RWPE2 (cell line): ENCODE data around the gene PID1.

Experiments used
- ATAC-seq: fragments of 200-7000 bp; cut with Tn5 transposase; 3 replicates; pipeline ENCODE4 v1.9.1; 2021; ENCODE audit warnings: low read depth
- DNase-seq: peaks from one replicate; pipeline ENCODE4 v3.0.0-alpha.2; 2020; ENCODE audit warnings: low spot score
- H3K27ac ChIP-seq: fragments of 450-650 bp; 2 replicates; pipeline ENCODE4 v1.5.1; 2017; ENCODE audit warnings: mild to moderate bottlenecking; ENCODE audit not compliant: poor library complexity, severe bottlenecking
- H3K27me3 ChIP-seq: fragments of 250-450 bp; sonication (Bioruptor Pico); 2 replicates; pipeline ENCODE4 v1.5.1; 2021; ENCODE audit warnings: mild to moderate bottlenecking, moderate library complexity; ENCODE audit not compliant: insufficient read depth, poor library complexity, severe bottlenecking
- H3K36me3 ChIP-seq: fragments of 250-450 bp; sonication (Bioruptor Pico); 2 replicates; pipeline ENCODE4 v1.5.1; 2020; ENCODE audit warnings: low read depth, mild to moderate bottlenecking, moderate library complexity
- H3K4me1 ChIP-seq: fragments of 250-450 bp; sonication (Bioruptor Pico); 2 replicates; pipeline ENCODE4 v1.5.1; 2021; ENCODE audit warnings: mild to moderate bottlenecking, moderate library complexity; ENCODE audit not compliant: insufficient read depth, poor library complexity, severe bottlenecking
- H3K4me3 ChIP-seq: fragments of 250-450 bp; sonication (Bioruptor Pico); 2 replicates; pipeline ENCODE4 v1.5.1; 2021; ENCODE audit warnings: mild to moderate bottlenecking, moderate library complexity; ENCODE audit not compliant: severe bottlenecking
- H3K9me3 ChIP-seq: fragments of 250-450 bp; sonication (Bioruptor Pico); 2 replicates; pipeline ENCODE4 v1.5.1; 2021; ENCODE audit warnings: mild to moderate bottlenecking, moderate library complexity; ENCODE audit not compliant: severe bottlenecking
- TF ChIP-seq, protein P1 (sequence below): fragments of 450-650 bp; IDR thresholded peaks from one replicate; pipeline ENCODE4 v1.5.1; 2017; ENCODE audit warnings: mild to moderate bottlenecking, moderate library complexity; ENCODE audit not compliant: poor library complexity, severe bottlenecking

The PID1 gene

DNA sequence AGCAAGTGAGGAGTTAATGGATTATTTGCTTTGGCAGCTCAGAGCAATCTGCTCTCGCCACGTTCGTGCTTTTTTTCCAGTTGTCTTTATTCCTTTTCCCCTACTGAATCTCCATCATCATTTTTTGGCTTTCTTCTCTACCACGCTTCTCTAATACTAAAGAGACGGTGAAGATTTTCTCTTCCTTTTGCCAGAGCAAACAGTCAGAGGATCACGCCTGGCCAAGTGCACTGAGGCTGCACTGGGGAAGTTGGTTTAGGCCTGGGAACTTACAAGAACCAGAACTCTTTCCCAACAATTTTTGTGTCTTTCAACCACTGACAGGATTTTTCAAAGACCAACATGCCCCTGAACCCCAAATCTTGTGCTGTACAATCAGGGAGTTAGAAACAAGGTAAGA, 172.3 kb downstream of the PID1 start:
- no peaks in the 10 kb centered on the region for H3K27me3 ChIP-seq
- H3K4me3 ChIP-seq = no peak overlapping the region
- H3K36me3 ChIP-seq = no peaks in the 10 kb centered on the region
- DNase-seq (no peak), ATAC-seq (no peak)
- no peak overlapping the region for H3K27ac ChIP-seq
- H3K4me1 ChIP-seq = no peaks in the 10 kb centered on the region
- H3K9me3 ChIP-seq = no peaks in the 10 kb centered on the region
- TF ChIP-seq, protein P1, sequence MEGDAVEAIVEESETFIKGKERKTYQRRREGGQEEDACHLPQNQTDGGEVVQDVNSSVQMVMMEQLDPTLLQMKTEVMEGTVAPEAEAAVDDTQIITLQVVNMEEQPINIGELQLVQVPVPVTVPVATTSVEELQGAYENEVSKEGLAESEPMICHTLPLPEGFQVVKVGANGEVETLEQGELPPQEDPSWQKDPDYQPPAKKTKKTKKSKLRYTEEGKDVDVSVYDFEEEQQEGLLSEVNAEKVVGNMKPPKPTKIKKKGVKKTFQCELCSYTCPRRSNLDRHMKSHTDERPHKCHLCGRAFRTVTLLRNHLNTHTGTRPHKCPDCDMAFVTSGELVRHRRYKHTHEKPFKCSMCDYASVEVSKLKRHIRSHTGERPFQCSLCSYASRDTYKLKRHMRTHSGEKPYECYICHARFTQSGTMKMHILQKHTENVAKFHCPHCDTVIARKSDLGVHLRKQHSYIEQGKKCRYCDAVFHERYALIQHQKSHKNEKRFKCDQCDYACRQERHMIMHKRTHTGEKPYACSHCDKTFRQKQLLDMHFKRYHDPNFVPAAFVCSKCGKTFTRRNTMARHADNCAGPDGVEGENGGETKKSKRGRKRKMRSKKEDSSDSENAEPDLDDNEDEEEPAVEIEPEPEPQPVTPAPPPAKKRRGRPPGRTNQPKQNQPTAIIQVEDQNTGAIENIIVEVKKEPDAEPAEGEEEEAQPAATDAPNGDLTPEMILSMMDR = no peak

DNA sequence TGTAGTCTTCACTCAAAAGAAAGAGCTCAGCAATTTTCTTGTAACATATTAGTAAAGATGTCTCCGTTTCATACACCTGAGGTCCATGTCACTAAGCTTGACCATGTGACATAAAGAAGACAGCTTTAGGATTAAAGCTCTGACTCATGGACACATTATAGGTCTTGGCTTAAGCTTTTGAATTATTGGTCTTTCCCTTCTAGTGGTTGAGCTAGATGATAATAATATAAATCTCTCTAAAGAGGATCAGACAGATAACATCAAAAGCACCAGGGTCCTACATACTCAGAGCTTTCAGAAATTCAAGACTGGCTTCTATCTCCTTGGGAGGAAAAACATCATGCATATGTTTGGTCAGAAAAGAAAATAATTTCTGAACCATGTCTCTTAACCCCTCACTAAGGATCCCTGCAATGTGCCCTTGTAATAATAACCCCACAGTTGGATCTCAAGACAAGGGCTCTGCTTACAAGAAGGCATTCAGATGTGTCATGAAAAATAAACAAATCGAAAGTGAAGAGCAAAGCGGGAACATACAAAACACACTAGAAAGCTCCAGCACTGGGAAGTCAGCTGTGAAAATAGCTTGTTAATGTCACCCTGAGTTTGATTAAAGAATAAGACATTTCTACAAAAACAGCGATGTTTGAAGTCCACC, 174.5 kb downstream of the PID1 start:
- TF ChIP-seq, protein P1 = no peak
- H3K4me3 ChIP-seq = no peak overlapping the region
- no peak overlapping the region for H3K27ac ChIP-seq
- no peaks in the 10 kb centered on the region for H3K36me3 ChIP-seq
- no peaks in the 10 kb centered on the region for H3K27me3 ChIP-seq
- H3K4me1 ChIP-seq = no peaks in the 10 kb centered on the region
- DNase-seq (no peak), ATAC-seq (no peak)
- no peaks in the 10 kb centered on the region for H3K9me3 ChIP-seq

DNA sequence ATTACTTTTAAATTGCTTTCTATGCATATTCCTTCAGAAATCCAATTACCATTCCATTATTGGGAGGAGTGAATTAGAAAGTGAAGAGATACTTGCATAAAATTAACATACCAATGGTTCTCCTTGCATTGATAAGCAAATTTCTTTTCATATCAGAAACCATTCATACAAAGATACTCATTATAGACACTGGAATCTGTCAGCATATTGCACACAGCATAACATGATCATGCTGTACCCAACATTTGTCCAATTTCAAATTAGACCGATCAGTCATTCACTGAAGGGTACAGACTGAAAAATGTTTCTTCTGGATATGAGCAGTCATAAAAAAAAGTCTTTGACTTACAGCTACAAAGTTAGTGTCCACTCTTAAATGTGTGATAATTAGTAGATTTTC, 175.6 kb downstream of the PID1 start:
- no peaks in the 10 kb centered on the region for H3K27me3 ChIP-seq
- DNase-seq = no peak
- TF ChIP-seq, protein P1 = no peak

DNA sequence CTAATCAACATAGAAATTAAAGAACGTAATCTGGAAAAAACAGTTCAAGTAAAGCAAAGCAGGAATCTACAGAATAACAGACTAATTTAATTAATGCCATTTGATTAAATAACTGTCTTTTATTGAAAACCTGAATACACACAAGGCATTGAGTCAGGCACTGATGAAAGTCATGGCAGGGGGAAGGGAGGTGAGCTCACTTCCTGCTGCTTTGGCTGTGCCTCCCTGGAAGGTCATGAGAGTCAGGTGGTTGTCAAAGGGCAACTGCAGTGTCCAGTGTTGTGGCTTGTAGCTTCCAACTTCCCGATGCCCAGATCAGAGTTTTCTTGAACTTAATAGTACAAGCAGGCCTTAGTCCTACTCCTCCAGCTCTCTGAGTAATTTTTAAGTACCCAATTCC, 180.9 kb downstream of the PID1 start:
- DNase-seq = no peak
- H3K27ac ChIP-seq = no peak overlapping the region
- TF ChIP-seq, protein P1 = no peak
- H3K27me3 ChIP-seq = no peaks in the 10 kb centered on the region
- H3K4me3 ChIP-seq = no peak overlapping the region
- peaks cover 5% of the 10 kb centered on the region for H3K4me1 ChIP-seq
- H3K9me3 ChIP-seq = no peaks in the 10 kb centered on the region
- ATAC-seq = peak; percentile 70; the same call in 2 of the 3 replicates
- H3K36me3 ChIP-seq = no peaks in the 10 kb centered on the region

More for the DNA sequence above, 175.6 kb downstream of the PID1 start:
- no peaks in the 10 kb centered on the region for H3K4me1 ChIP-seq
- no peak overlapping the region for H3K27ac ChIP-seq
- no peaks in the 10 kb centered on the region for H3K9me3 ChIP-seq
- H3K4me3 ChIP-seq = no peak overlapping the region
- H3K36me3 ChIP-seq = no peaks in the 10 kb centered on the region
- no peak for ATAC-seq

DNA sequence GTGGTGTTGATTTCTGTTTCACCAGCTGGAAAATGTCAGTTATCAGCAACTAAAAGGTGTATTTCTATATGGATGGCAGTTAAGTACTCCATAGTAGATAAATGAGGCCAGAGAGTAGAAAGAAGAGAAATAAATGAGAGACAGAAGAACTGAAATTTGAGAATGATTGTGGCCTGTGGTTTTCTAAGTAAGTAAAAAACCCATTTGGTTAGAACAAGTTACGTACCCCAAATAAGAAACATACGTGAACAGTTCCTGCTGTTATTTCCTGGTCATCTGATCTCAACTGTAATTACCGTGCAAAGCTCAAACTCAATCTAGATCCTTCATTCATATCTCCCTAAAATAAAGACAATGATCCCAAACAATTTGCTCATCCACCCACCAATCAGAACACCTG, 181.3 kb downstream of the PID1 start:
- DNase-seq (no peak), ATAC-seq (no peak)
- H3K27ac ChIP-seq = no peak overlapping the region
- TF ChIP-seq, protein P1 = no peak
- no peak overlapping the region for H3K4me3 ChIP-seq
- H3K9me3 ChIP-seq = no peaks in the 10 kb centered on the region
- H3K27me3 ChIP-seq = no peaks in the 10 kb centered on the region
- H3K4me1 ChIP-seq = peaks cover 5% of the 10 kb centered on the region
- no peaks in the 10 kb centered on the region for H3K36me3 ChIP-seq
